HL-60 (cell line): Measurements from ENCODE around the gene CNTNAP2.

Experiments used
- GABPA ChIP-seq: IDR thresholded peaks from 2 replicates; pipeline ENCODE4 v1.6.1; 2012; ENCODE audit warnings: low read depth
- POLR2AphosphoS5 ChIP-seq: IDR thresholded peaks from 2 replicates; pipeline ENCODE4 v1.6.1; 2012; ENCODE audit warnings: low read depth
- SPI1 ChIP-seq: IDR thresholded peaks from 2 replicates; pipeline ENCODE4 v1.6.1; 2012; ENCODE audit warnings: low read depth, mild to moderate bottlenecking, borderline replicate concordance
- TF ChIP-seq, protein P1 (sequence below): IDR thresholded peaks from one replicate; pipeline ENCODE4 v1.5.1; 2011; ENCODE audit warnings: low read length, control low read depth, inconsistent platforms; ENCODE audit not compliant: insufficient read depth
- TF ChIP-seq, protein P2 (sequence below): IDR thresholded peaks from 2 replicates; pipeline ENCODE4 v1.6.1; 2012; ENCODE audit warnings: low read depth; ENCODE audit not compliant: insufficient replicate concordance

DNA sequence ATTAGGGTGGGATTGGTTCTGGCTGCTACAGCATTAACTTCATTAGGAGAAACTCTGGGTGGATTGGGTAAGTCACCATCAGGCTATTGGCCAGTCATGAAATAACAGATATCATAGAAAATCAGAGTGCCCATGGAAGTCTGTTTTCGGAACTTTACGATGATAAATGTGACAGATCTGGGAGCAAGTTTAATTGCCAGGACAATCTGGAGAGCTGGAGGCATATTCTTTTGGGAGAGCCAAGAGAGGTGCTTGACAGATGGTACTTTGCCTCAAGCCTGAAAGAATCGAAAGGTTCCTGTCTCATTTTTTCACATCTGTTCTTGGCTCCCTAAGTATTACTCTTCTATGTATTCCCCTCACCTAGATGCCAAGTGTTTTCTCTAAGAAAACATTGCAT lies 369.9 kb downstream of the CNTNAP2 start:
- TF ChIP-seq, protein P1, sequence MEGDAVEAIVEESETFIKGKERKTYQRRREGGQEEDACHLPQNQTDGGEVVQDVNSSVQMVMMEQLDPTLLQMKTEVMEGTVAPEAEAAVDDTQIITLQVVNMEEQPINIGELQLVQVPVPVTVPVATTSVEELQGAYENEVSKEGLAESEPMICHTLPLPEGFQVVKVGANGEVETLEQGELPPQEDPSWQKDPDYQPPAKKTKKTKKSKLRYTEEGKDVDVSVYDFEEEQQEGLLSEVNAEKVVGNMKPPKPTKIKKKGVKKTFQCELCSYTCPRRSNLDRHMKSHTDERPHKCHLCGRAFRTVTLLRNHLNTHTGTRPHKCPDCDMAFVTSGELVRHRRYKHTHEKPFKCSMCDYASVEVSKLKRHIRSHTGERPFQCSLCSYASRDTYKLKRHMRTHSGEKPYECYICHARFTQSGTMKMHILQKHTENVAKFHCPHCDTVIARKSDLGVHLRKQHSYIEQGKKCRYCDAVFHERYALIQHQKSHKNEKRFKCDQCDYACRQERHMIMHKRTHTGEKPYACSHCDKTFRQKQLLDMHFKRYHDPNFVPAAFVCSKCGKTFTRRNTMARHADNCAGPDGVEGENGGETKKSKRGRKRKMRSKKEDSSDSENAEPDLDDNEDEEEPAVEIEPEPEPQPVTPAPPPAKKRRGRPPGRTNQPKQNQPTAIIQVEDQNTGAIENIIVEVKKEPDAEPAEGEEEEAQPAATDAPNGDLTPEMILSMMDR: no peak
- TF ChIP-seq, protein P2, sequence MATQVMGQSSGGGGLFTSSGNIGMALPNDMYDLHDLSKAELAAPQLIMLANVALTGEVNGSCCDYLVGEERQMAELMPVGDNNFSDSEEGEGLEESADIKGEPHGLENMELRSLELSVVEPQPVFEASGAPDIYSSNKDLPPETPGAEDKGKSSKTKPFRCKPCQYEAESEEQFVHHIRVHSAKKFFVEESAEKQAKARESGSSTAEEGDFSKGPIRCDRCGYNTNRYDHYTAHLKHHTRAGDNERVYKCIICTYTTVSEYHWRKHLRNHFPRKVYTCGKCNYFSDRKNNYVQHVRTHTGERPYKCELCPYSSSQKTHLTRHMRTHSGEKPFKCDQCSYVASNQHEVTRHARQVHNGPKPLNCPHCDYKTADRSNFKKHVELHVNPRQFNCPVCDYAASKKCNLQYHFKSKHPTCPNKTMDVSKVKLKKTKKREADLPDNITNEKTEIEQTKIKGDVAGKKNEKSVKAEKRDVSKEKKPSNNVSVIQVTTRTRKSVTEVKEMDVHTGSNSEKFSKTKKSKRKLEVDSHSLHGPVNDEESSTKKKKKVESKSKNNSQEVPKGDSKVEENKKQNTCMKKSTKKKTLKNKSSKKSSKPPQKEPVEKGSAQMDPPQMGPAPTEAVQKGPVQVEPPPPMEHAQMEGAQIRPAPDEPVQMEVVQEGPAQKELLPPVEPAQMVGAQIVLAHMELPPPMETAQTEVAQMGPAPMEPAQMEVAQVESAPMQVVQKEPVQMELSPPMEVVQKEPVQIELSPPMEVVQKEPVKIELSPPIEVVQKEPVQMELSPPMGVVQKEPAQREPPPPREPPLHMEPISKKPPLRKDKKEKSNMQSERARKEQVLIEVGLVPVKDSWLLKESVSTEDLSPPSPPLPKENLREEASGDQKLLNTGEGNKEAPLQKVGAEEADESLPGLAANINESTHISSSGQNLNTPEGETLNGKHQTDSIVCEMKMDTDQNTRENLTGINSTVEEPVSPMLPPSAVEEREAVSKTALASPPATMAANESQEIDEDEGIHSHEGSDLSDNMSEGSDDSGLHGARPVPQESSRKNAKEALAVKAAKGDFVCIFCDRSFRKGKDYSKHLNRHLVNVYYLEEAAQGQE: no peak
- TF ChIP-seq POLR2AphosphoS5 (no peak), GABPA (no peak), SPI1 (no peak)
